Lower leg skin (tissue), 3 donors: ENCODE results near the gene NRF1.

Experiments used
- CTCF ChIP-seq, 3 donors: fragments of 450-650 bp; IDR thresholded peaks; one replicate each; pipeline ENCODE4 v1.5.1; 2016; ENCODE audit warnings: antibody characterized with exemption in 3 of 3, mild to moderate bottlenecking in 3 of 3, moderate library complexity in 2 of 3
- POLR2A ChIP-seq, 2 donors: fragments of 450-650 bp; IDR thresholded peaks; one replicate each; pipeline ENCODE4 v1.6.1; 2016 to 2017; ENCODE audit warnings: antibody characterized with exemption in 2 of 2, mild to moderate bottlenecking in 1 of 2, moderate library complexity in 1 of 2

GRCh38 chr7:129777195-129777844, 165.8 kb downstream of the NRF1 start:
- no peak for TF ChIP-seq CTCF (IDR thresholded peaks at IDR 0.05)
- no peak for TF ChIP-seq POLR2A (IDR thresholded peaks at IDR 0.05)
